HepG2 (cell line): ENCODE results near the gene WDR62. TPM values are rescaled to one million over a fixed set of nuclear protein-coding genes. Genes with fewer than 3 reads are reported as not detected.

ENCODE experiments used
- NRL ChIP-seq: sonication (generic); formaldehyde crosslinking; IDR thresholded peaks from 2 replicates; pipeline ENCODE4 v1.5.0; 2020; ENCODE audit warnings: missing genetic modification reagents, mild to moderate bottlenecking, moderate library complexity, borderline replicate concordance
- SIN3B ChIP-seq: fragments of 150-350 bp; IDR thresholded peaks from 2 replicates; pipeline ENCODE4 v1.6.1; 2014; ENCODE audit warnings: low read length
- ZFP41 ChIP-seq: sonication (generic); formaldehyde crosslinking; IDR thresholded peaks from 2 replicates; pipeline ENCODE4 v1.4.0; 2020; ENCODE audit warnings: mild to moderate bottlenecking, missing genetic modification reagents, borderline replicate concordance
- ZNF430 ChIP-seq: sonication (generic); formaldehyde crosslinking; IDR thresholded peaks from 2 replicates; pipeline ENCODE4 v1.9.0; 2021; ENCODE audit warnings: mild to moderate bottlenecking, missing genetic modification reagents
- ZNF547 ChIP-seq: sonication (generic); formaldehyde crosslinking; IDR thresholded peaks from 2 replicates; pipeline ENCODE4 v1.5.1; 2020; ENCODE audit warnings: mild to moderate bottlenecking, missing genetic modification reagents
- ZNF550 ChIP-seq: sonication (generic); formaldehyde crosslinking; IDR thresholded peaks from 2 replicates; pipeline ENCODE4 v1.4.0; 2020; ENCODE audit warnings: mild to moderate bottlenecking, missing genetic modification reagents, borderline replicate concordance
- ZNF577 ChIP-seq: sonication (generic); formaldehyde crosslinking; IDR thresholded peaks from 2 replicates; pipeline ENCODE4 v1.4.0; 2020; ENCODE audit warnings: mild to moderate bottlenecking, low read depth, missing genetic modification reagents, borderline replicate concordance
- polyA plus RNA-seq, 8 experiments: library from polyadenylated mRNA; depleted of rRNA in 3 of 8; stranded (reverse) in 7 of 8; unstranded in 1 of 8; fragments of >200 nt; fragmentation: Illumina TruSeq in 4 of 8; extraction: Trizol in 4 of 8; gene quantifications; 2 replicates each; pipeline versions ENCODE4 v1.2.1 to v1.2.3, GENCODE V29; 2011 to 2016; ENCODE audit warnings: low read depth in 4 of 8, missing spikeins in 1 of 8, mixed read lengths in 1 of 8; ENCODE audit not compliant: insufficient read depth in 1 of 8
- total RNA-seq, 5 experiments: library from RNA; depleted of rRNA; stranded (reverse); fragments of >200 nt; fragmentation: Illumina TruSeq; extraction: Trizol; gene quantifications; 2 replicates each; pipeline ENCODE4 v1.2.3, GENCODE V29; 2016; ENCODE audit warnings: low read depth in 1 of 5
- TF ChIP-seq, protein P1 (sequence below): sonication (generic); formaldehyde crosslinking; conservative IDR thresholded peaks from 2 replicates; pipeline ENCODE4 v1.4.0; 2020; ENCODE audit warnings: missing genetic modification reagents
- TF ChIP-seq, protein P2 (sequence below): IDR thresholded peaks from 2 replicates; pipeline ENCODE4 v1.6.1; 2016
- TF ChIP-seq, protein P3 (sequence below): sonication (generic); formaldehyde crosslinking; IDR thresholded peaks from 2 replicates; pipeline ENCODE4 v1.8.1; 2023; ENCODE audit warnings: mild to moderate bottlenecking, missing genetic modification reagents
- TF ChIP-seq, protein P4 (sequence below): sonication (generic); formaldehyde crosslinking; IDR thresholded peaks from 2 replicates; pipeline ENCODE4 v1.9.0; 2021; ENCODE audit warnings: missing genetic modification reagents, borderline replicate concordance
- TF ChIP-seq, protein P5 (sequence below): sonication (generic); formaldehyde crosslinking; conservative IDR thresholded peaks from 2 replicates; pipeline ENCODE4 v1.5.0; 2020; ENCODE audit warnings: missing genetic modification reagents
- TF ChIP-seq, protein P6 (sequence below): sonication (generic); formaldehyde crosslinking; IDR thresholded peaks from 2 replicates; pipeline ENCODE4 v1.4.0; 2020; ENCODE audit warnings: missing genetic modification reagents
- TF ChIP-seq, protein P7 (sequence below): sonication (generic); formaldehyde crosslinking; IDR thresholded peaks from 2 replicates; pipeline ENCODE4 v1.9.0; 2021; ENCODE audit warnings: mild to moderate bottlenecking, missing genetic modification reagents

WDR62 gene
- total and polyA plus RNA-seq, 2 of the 13 experiments (the other 11 are each of a cell fraction or from before 2014, with no cell fraction given): 5.8 to 12.5 TPM

DNA sequence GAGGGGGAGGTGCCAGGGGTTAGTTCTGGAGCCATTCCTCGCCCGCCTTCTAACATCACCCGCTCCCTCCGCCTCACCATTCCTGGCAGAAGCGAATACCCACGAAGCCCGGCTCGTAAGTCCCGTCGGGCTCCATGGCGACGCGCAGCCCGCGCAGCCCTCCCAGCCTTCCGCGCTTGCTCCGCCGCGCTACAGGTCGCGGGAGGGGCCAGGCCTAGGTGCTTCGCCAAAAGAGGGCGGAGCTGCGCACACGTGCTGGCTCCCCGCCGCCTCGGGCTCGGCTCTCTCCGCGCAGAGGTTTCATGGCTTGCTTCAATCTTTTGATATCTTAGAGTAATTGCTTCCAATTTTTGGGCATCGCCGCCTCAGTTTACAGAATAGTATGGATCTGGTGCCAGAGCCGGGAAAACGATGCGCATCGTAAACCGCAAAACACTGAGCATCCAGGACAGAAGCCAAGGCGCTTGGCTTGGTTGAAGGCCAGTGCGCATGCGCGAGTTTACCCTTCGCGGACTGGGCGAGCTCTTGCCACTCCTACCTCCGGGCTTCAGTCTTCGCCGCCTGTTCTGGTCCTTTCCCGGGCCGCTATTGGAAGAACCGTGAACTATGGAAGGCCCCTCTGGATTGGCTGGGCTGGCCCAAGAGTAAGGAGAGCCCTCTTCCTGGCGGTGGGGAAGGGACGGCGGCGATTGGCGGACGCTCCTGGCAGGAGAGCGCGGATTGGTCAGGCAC lies 60.2 kb downstream of the WDR62 start, which contains the start of gene POLR2I (continued):
- TF ChIP-seq, protein P1, sequence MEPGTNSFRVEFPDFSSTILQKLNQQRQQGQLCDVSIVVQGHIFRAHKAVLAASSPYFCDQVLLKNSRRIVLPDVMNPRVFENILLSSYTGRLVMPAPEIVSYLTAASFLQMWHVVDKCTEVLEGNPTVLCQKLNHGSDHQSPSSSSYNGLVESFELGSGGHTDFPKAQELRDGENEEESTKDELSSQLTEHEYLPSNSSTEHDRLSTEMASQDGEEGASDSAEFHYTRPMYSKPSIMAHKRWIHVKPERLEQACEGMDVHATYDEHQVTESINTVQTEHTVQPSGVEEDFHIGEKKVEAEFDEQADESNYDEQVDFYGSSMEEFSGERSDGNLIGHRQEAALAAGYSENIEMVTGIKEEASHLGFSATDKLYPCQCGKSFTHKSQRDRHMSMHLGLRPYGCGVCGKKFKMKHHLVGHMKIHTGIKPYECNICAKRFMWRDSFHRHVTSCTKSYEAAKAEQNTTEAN (CRISPR knock-in tag): peak; percentile 90
- TF ChIP-seq ZNF547 (CRISPR knock-in tag) (peak; percentile 93), ZNF430 (peak; percentile 88), ZNF577 (no peak), NRL (CRISPR knock-in tag) (0 out of 2 replicates have a peak, but pooled peaks have one; percentile 86), ZFP41 (CRISPR knock-in tag) (peak; percentile 89; the same call in 1 of the 2 replicates), ZNF550 (CRISPR knock-in tag) (peak; percentile 93; the same call in 1 of the 2 replicates), SIN3B (no peak)
- TF ChIP-seq, protein P2, sequence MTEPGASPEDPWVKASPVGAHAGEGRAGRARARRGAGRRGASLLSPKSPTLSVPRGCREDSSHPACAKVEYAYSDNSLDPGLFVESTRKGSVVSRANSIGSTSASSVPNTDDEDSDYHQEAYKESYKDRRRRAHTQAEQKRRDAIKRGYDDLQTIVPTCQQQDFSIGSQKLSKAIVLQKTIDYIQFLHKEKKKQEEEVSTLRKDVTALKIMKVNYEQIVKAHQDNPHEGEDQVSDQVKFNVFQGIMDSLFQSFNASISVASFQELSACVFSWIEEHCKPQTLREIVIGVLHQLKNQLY (CRISPR knock-in tag): peak; percentile 40; the same call in 1 of the 2 replicates
- TF ChIP-seq, protein P3, sequence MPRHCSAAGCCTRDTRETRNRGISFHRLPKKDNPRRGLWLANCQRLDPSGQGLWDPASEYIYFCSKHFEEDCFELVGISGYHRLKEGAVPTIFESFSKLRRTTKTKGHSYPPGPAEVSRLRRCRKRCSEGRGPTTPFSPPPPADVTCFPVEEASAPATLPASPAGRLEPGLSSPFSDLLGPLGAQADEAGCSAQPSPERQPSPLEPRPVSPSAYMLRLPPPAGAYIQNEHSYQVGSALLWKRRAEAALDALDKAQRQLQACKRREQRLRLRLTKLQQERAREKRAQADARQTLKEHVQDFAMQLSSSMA (CRISPR knock-in tag): peak; percentile 79; the same call in 1 of the 2 replicates
- TF ChIP-seq, protein P4, sequence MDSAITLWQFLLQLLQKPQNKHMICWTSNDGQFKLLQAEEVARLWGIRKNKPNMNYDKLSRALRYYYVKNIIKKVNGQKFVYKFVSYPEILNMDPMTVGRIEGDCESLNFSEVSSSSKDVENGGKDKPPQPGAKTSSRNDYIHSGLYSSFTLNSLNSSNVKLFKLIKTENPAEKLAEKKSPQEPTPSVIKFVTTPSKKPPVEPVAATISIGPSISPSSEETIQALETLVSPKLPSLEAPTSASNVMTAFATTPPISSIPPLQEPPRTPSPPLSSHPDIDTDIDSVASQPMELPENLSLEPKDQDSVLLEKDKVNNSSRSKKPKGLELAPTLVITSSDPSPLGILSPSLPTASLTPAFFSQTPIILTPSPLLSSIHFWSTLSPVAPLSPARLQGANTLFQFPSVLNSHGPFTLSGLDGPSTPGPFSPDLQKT: no peak
- TF ChIP-seq, protein P5, sequence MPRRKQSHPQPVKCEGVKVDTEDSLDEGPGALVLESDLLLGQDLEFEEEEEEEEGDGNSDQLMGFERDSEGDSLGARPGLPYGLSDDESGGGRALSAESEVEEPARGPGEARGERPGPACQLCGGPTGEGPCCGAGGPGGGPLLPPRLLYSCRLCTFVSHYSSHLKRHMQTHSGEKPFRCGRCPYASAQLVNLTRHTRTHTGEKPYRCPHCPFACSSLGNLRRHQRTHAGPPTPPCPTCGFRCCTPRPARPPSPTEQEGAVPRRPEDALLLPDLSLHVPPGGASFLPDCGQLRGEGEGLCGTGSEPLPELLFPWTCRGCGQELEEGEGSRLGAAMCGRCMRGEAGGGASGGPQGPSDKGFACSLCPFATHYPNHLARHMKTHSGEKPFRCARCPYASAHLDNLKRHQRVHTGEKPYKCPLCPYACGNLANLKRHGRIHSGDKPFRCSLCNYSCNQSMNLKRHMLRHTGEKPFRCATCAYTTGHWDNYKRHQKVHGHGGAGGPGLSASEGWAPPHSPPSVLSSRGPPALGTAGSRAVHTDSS (CRISPR knock-in tag): no peak
- TF ChIP-seq, protein P6, sequence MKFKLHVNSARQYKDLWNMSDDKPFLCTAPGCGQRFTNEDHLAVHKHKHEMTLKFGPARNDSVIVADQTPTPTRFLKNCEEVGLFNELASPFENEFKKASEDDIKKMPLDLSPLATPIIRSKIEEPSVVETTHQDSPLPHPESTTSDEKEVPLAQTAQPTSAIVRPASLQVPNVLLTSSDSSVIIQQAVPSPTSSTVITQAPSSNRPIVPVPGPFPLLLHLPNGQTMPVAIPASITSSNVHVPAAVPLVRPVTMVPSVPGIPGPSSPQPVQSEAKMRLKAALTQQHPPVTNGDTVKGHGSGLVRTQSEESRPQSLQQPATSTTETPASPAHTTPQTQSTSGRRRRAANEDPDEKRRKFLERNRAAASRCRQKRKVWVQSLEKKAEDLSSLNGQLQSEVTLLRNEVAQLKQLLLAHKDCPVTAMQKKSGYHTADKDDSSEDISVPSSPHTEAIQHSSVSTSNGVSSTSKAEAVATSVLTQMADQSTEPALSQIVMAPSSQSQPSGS (CRISPR knock-in tag): peak; percentile 52; the same call in 1 of the 2 replicates
- TF ChIP-seq, protein P7, sequence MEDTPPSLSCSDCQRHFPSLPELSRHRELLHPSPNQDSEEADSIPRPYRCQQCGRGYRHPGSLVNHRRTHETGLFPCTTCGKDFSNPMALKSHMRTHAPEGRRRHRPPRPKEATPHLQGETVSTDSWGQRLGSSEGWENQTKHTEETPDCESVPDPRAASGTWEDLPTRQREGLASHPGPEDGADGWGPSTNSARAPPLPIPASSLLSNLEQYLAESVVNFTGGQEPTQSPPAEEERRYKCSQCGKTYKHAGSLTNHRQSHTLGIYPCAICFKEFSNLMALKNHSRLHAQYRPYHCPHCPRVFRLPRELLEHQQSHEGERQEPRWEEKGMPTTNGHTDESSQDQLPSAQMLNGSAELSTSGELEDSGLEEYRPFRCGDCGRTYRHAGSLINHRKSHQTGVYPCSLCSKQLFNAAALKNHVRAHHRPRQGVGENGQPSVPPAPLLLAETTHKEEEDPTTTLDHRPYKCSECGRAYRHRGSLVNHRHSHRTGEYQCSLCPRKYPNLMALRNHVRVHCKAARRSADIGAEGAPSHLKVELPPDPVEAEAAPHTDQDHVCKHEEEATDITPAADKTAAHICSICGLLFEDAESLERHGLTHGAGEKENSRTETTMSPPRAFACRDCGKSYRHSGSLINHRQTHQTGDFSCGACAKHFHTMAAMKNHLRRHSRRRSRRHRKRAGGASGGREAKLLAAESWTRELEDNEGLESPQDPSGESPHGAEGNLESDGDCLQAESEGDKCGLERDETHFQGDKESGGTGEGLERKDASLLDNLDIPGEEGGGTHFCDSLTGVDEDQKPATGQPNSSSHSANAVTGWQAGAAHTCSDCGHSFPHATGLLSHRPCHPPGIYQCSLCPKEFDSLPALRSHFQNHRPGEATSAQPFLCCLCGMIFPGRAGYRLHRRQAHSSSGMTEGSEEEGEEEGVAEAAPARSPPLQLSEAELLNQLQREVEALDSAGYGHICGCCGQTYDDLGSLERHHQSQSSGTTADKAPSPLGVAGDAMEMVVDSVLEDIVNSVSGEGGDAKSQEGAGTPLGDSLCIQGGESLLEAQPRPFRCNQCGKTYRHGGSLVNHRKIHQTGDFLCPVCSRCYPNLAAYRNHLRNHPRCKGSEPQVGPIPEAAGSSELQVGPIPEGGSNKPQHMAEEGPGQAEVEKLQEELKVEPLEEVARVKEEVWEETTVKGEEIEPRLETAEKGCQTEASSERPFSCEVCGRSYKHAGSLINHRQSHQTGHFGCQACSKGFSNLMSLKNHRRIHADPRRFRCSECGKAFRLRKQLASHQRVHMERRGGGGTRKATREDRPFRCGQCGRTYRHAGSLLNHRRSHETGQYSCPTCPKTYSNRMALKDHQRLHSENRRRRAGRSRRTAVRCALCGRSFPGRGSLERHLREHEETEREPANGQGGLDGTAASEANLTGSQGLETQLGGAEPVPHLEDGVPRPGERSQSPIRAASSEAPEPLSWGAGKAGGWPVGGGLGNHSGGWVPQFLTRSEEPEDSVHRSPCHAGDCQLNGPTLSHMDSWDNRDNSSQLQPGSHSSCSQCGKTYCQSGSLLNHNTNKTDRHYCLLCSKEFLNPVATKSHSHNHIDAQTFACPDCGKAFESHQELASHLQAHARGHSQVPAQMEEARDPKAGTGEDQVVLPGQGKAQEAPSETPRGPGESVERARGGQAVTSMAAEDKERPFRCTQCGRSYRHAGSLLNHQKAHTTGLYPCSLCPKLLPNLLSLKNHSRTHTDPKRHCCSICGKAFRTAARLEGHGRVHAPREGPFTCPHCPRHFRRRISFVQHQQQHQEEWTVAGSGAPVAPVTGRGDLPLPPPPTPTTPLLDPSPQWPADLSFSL (CRISPR knock-in tag): no peak
